HEK293T (cell line): ENCODE data around the gene HNRNPA0.

Experiments used
- CTCF ChIA-PET: fragments of 350-600 bp; formaldehyde crosslinking; extraction: SDS; loops from one replicate; lab custom pipeline; 2021; ENCODE audit warnings: antibody characterized with exemption, inconsistent platforms; lab: Yijun Ruan, JAX
- POLR2A ChIA-PET: fragments of 350-600 bp; formaldehyde crosslinking; extraction: SDS; loops from one replicate; lab custom pipeline; 2020; ENCODE audit warnings: antibody characterized with exemption, inconsistent platforms; lab: Yijun Ruan, JAX
- DNase-seq: peaks from one replicate; pipeline ENCODE4 v3.0.0; 2012; ENCODE audit warnings: mixed read lengths; ENCODE audit errors: extremely low spot score
- ARNT ChIP-seq: fragments of 450-650 bp; IDR thresholded peaks from 2 replicates; pipeline ENCODE4 v1.6.1; 2017; ENCODE audit warnings: mild to moderate bottlenecking
- BHLHE40 ChIP-seq: fragments of 450-650 bp; IDR thresholded peaks from 2 replicates; pipeline ENCODE4 v1.6.1; 2016; ENCODE audit warnings: mild to moderate bottlenecking, moderate library complexity, borderline replicate concordance
- CTBP1 ChIP-seq: fragments of 450-650 bp; IDR thresholded peaks from 2 replicates; pipeline ENCODE4 v1.6.1; 2016; ENCODE audit warnings: borderline replicate concordance
- ELF4 ChIP-seq: fragments of 450-650 bp; IDR thresholded peaks from 2 replicates; pipeline ENCODE4 v1.6.1; 2017; ENCODE audit warnings: antibody characterized with exemption
- FOXA1 ChIP-seq: fragments of 450-650 bp; IDR thresholded peaks from 2 replicates; pipeline ENCODE4 v1.6.1; 2016; ENCODE audit warnings: mild to moderate bottlenecking
- FOXK2 ChIP-seq: fragments of 450-650 bp; IDR thresholded peaks from 2 replicates; pipeline ENCODE4 v1.6.1; 2016; ENCODE audit warnings: mild to moderate bottlenecking
- FOXM1 ChIP-seq: fragments of 450-650 bp; IDR thresholded peaks from 2 replicates; pipeline ENCODE4 v1.6.1; 2017; ENCODE audit warnings: mild to moderate bottlenecking, borderline replicate concordance
- HDGF ChIP-seq: fragments of 450-650 bp; IDR thresholded peaks from 2 replicates; pipeline ENCODE4 v1.6.1; 2017; ENCODE audit warnings: antibody characterized with exemption, borderline replicate concordance
- L3MBTL2 ChIP-seq: fragments of 450-650 bp; conservative IDR thresholded peaks from 2 replicates; pipeline ENCODE4 v1.6.1; 2016; ENCODE audit warnings: mild to moderate bottlenecking
- LEF1 ChIP-seq: fragments of 450-650 bp; IDR thresholded peaks from 2 replicates; pipeline ENCODE4 v1.6.1; 2017; ENCODE audit warnings: mild to moderate bottlenecking, borderline replicate concordance
- NFRKB ChIP-seq: fragments of 450-650 bp; IDR thresholded peaks from 2 replicates; pipeline ENCODE4 v1.6.1; 2016; ENCODE audit warnings: mild to moderate bottlenecking, moderate library complexity
- PKNOX1 ChIP-seq: fragments of 450-650 bp; IDR thresholded peaks from 2 replicates; pipeline ENCODE4 v1.6.1; 2016
- SP1 ChIP-seq: fragments of 450-650 bp; IDR thresholded peaks from 2 replicates; pipeline ENCODE4 v1.6.1; 2017
- SUZ12 ChIP-seq: fragments of 450-650 bp; IDR thresholded peaks from 2 replicates; pipeline ENCODE4 v1.6.1; 2016; ENCODE audit warnings: mild to moderate bottlenecking
- TARDBP ChIP-seq: fragments of 450-650 bp; IDR thresholded peaks from 2 replicates; pipeline ENCODE4 v1.6.1; 2016
- ZNF384 ChIP-seq: fragments of 450-650 bp; IDR thresholded peaks from 2 replicates; pipeline ENCODE4 v1.6.1; 2016

HNRNPA0 gene

GRCh38 chr5:137751869-137752491, 2.2 kb downstream of the HNRNPA0 start:
- no peak for TF ChIP-seq FOXK2
- peak; percentile 96 for TF ChIP-seq ZNF384
- TF ChIP-seq L3MBTL2: 0 out of 2 replicates have a peak, but pooled peaks have one; percentile 13
- ChIA-PET POLR2A (interaction anchor here (0.6 kb wide), 1 partner anchor 317 kb away, joined by 3 read pairs; no protein-coding TSS in a partner anchor), CTCF (interaction anchor here (0.5 to 1.8 kb wide), 9 partner anchors 10 to 135 kb away, joined by 3 to 10 read pairs (median 4); partner anchors contain the start of gene KLHL3)
- DNase-seq: peak; percentile 35

GRCh38 chr5:137750436-137750835, 3.7 kb downstream of the HNRNPA0 start:
- CTCF ChIA-PET: interaction anchor here (1.8 to 2.6 kb wide), 2 partner anchors 8 to 29 kb away, joined by 6 to 10 read pairs; no protein-coding TSS in a partner anchor

GRCh38 chr5:137747848-137748247, 6.3 kb downstream of the HNRNPA0 start:
- DNase-seq: no peak
- TF ChIP-seq LEF1 (no peak), HDGF (no peak), CTBP1 (no peak), FOXK2 (no peak), ARNT (no peak), TARDBP (no peak)
- ChIA-PET CTCF (interaction anchor here (1.5 to 2.6 kb wide), 2 partner anchors 31 to 118 kb away, joined by 3 to 6 read pairs; no protein-coding TSS in a partner anchor), POLR2A (no interaction called here)

More at GRCh38 chr5:137750436-137750835, 3.7 kb downstream of the HNRNPA0 start:
- DNase-seq: no peak
- POLR2A ChIA-PET: no interaction called here
- TF ChIP-seq SUZ12 (no peak), ARNT (no peak), CTBP1 (no peak), ELF4 (no peak), LEF1 (no peak), TARDBP (no peak), HDGF (no peak), ZNF384 (no peak), FOXA1 (no peak), NFRKB (no peak)

- peak; percentile 56 for DNase-seq
- ChIA-PET CTCF (interaction anchor here (0.6 to 3.7 kb wide), 23 partner anchors 8 to 524 kb away, joined by 3 to 38 read pairs (median 5); no protein-coding TSS in a partner anchor), POLR2A (interaction anchor here (2.0 kb wide), 1 partner anchor 11 kb away, joined by 9 read pairs; the partner anchor contains the start of gene HNRNPA0)
- TF ChIP-seq ZNF384: peak; percentile 56; the same call in 1 of the 2 replicates
- TF ChIP-seq PKNOX1: no peak
These were observed 11.0 kb downstream of the HNRNPA0 start for GRCh38 chr5:137743031-137743640.

GRCh38 chr5:137741718-137742117, 12.4 kb downstream of the HNRNPA0 start:
- ChIA-PET POLR2A (interaction anchor here (0.6 to 2.0 kb wide), 2 partner anchors 12 to 27 kb away, joined by 3 to 9 read pairs; partner anchors contain the start of gene HNRNPA0), CTCF (interaction anchor here (0.6 to 3.7 kb wide), 13 partner anchors 9 to 421 kb away, joined by 3 to 38 read pairs (median 6); no protein-coding TSS in a partner anchor)
- TF ChIP-seq ELF4 (no peak), PKNOX1 (no peak), TARDBP (no peak), CTBP1 (no peak), L3MBTL2 (no peak), BHLHE40 (no peak), SUZ12 (no peak), FOXM1 (no peak), ZNF384 (no peak), ARNT (no peak), HDGF (no peak), FOXA1 (no peak), FOXK2 (no peak), NFRKB (no peak), LEF1 (no peak), SP1 (no peak)
- no peak for DNase-seq

- ChIA-PET CTCF (interaction anchor here (3.7 kb wide), 1 partner anchor 79 kb away, joined by 32 read pairs; no protein-coding TSS in a partner anchor), POLR2A (no interaction called here)
- TF ChIP-seq PKNOX1: no peak
- no peak for TF ChIP-seq FOXM1
- TF ChIP-seq FOXK2: no peak
- TF ChIP-seq SUZ12: no peak
- no peak for TF ChIP-seq CTBP1
- TF ChIP-seq HDGF: no peak
- TF ChIP-seq NFRKB: no peak
- no peak for TF ChIP-seq ARNT
- no peak for TF ChIP-seq BHLHE40
- TF ChIP-seq ZNF384: no peak
- TF ChIP-seq LEF1: no peak
- DNase-seq: no peak
These were observed 14.4 kb downstream of the HNRNPA0 start for GRCh38 chr5:137739737-137740136.
